Keratinocyte (primary cell): ENCODE results near the gene RDH16.

Source experiments
- EZH2 ChIP-seq: IDR thresholded peaks from one replicate; pipeline ENCODE4 v1.6.1; 2012; ENCODE audit warnings: inconsistent platforms, mild to moderate bottlenecking, low read length, moderate library complexity
- TF ChIP-seq, protein P1 (sequence below), 3 experiments: IDR thresholded peaks in 1 of 3; conservative IDR thresholded peaks in 1 of 3; optimal IDR thresholded peaks in 1 of 3; 2 replicates in 2 of 3; 3 replicates in 1 of 3; pipeline versions ENCODE3 to v1.5.1; 2011; ENCODE audit warnings: low read length in 3 of 3, mild to moderate bottlenecking in 3 of 3, moderate library complexity in 2 of 3, control low read depth in 1 of 3, inconsistent platforms in 1 of 3; ENCODE audit not compliant: insufficient read depth in 2 of 3; ENCODE audit errors: extremely low read depth in 1 of 3

DNA sequence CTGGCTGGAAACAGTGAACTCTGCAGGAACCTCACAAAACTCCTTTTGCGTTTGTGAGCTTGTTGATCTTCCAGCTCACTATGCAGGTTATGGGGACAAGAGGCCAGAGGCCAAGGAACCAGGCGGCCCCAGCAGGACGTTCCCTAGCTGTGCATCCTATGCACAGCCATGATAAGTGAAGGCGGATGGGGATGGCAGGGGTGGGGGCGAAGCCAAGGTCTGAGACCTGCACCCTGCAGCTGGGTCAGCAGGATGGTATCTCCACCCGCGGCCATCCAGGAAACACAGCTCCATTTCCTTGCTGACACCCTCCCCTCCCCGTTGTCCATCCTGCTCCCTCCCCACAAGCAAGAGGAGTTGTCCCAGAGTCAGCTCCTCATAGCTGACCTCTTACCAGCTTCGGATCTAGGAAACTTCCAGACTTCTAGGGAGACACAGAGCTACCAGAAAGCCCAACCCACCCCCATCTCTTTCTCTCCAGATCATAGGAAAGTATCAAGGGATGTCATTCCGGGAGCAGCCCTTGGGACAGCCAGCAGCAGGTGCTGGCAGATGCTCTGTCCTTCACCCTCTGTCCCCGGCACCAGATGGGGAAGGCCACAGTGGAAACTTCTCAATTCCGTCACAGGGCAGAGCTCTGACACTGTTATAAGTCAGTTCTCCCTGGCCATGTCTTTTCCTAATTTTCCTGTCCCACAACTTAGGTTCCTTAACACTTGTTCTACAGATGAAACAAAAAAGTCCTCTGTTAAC, 39.6 kb upstream of the RDH16 start:
- TF ChIP-seq, protein P1, sequence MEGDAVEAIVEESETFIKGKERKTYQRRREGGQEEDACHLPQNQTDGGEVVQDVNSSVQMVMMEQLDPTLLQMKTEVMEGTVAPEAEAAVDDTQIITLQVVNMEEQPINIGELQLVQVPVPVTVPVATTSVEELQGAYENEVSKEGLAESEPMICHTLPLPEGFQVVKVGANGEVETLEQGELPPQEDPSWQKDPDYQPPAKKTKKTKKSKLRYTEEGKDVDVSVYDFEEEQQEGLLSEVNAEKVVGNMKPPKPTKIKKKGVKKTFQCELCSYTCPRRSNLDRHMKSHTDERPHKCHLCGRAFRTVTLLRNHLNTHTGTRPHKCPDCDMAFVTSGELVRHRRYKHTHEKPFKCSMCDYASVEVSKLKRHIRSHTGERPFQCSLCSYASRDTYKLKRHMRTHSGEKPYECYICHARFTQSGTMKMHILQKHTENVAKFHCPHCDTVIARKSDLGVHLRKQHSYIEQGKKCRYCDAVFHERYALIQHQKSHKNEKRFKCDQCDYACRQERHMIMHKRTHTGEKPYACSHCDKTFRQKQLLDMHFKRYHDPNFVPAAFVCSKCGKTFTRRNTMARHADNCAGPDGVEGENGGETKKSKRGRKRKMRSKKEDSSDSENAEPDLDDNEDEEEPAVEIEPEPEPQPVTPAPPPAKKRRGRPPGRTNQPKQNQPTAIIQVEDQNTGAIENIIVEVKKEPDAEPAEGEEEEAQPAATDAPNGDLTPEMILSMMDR (optimal IDR thresholded peaks at IDR 0.05 in 1 of 3, IDR thresholded peaks at IDR 0.05 in 1 of 3, conservative IDR thresholded peaks at IDR 0.05 in 1 of 3; ENCODE audit: extremely low read depth in 1 of 3, insufficient read depth in 2 of 3, low read length in 3 of 3): no peak
- TF ChIP-seq EZH2: no peak
